HG03025 (cell line): Measurements from ENCODE around the gene MBD5.

Source experiments
- ATAC-seq: cut with Tn5 transposase; IDR thresholded peaks from one replicate; pipeline ENCODE4 v1.9.1; 2021; ENCODE audit warnings: mild to moderate bottlenecking, moderate library complexity; ENCODE audit not compliant: unreplicated experiment, low FRiP score

Gene MBD5

GRCh38 chr2:148292431-148292830 is 271.5 kb downstream of the MBD5 start:
- no peak for ATAC-seq

- ATAC-seq: no peak
These were observed 277.3 kb downstream of the MBD5 start for GRCh38 chr2:148298196-148298595.

GRCh38 chr2:148299616-148300015 is 278.7 kb downstream of the MBD5 start:
- no peak for ATAC-seq

- no peak for ATAC-seq
These were observed 279.7 kb downstream of the MBD5 start for GRCh38 chr2:148300544-148300943.

- no peak for ATAC-seq
These were observed 280.5 kb downstream of the MBD5 start for GRCh38 chr2:148301362-148301761.

GRCh38 chr2:148302526-148302925 is 281.6 kb downstream of the MBD5 start:
- ATAC-seq: no peak

- no peak for ATAC-seq
These were observed 282.3 kb downstream of the MBD5 start for GRCh38 chr2:148303161-148303560.

- no peak for ATAC-seq
These were observed 284.6 kb downstream of the MBD5 start for GRCh38 chr2:148305476-148305875.

- no peak for ATAC-seq
These were observed 285.1 kb downstream of the MBD5 start for GRCh38 chr2:148306027-148306426.

- no peak for ATAC-seq
These were observed 296.7 kb downstream of the MBD5 start for GRCh38 chr2:148317598-148317997.

- no peak for ATAC-seq
These were observed 317.6 kb downstream of the MBD5 start for GRCh38 chr2:148338541-148338940.

- no peak for ATAC-seq
These were observed 321.2 kb downstream of the MBD5 start for GRCh38 chr2:148342086-148342485.

GRCh38 chr2:148350199-148350598 is 329.3 kb downstream of the MBD5 start:
- ATAC-seq: no peak

GRCh38 chr2:148351437-148352143 is 330.7 kb downstream of the MBD5 start:
- no peak for ATAC-seq

- ATAC-seq: no peak
These were observed 337.5 kb downstream of the MBD5 start for GRCh38 chr2:148358375-148358774.

GRCh38 chr2:148360662-148361061 is 339.8 kb downstream of the MBD5 start:
- no peak for ATAC-seq

- no peak for ATAC-seq
These were observed 341.4 kb downstream of the MBD5 start for GRCh38 chr2:148362144-148362796.

GRCh38 chr2:148375214-148375613 is 354.3 kb downstream of the MBD5 start:
- no peak for ATAC-seq

- ATAC-seq: no peak
These were observed 370.4 kb downstream of the MBD5 start for GRCh38 chr2:148391324-148391723.

GRCh38 chr2:148402786-148403185 is 381.9 kb downstream of the MBD5 start:
- ATAC-seq: no peak

GRCh38 chr2:148410899-148411298 is 390.0 kb downstream of the MBD5 start:
- ATAC-seq: no peak

GRCh38 chr2:148416248-148416647 is 395.4 kb downstream of the MBD5 start:
- no peak for ATAC-seq
